ENCODE measurements around the gene TOR2A. TPM values are rescaled to one million over a fixed set of nuclear protein-coding genes. Genes with fewer than 3 reads are reported as not detected.

TOR2A gene
- total RNA-seq, 1 donor from 2014 or later, result 13.0 TPM

- H3K4me3 ChIP-seq (ENCODE audit: low read depth, low read length), result no peak overlapping the region
- no peak for DNase-seq (ENCODE audit: low read depth)
- no peak for TF ChIP-seq CTCF (conservative IDR thresholded peaks at IDR 0.05; ENCODE audit: low read depth, low read length)
These were observed 22.2 kb downstream of the TOR2A start for GRCh38 chr9:127712867-127713266.

- H3K4me3 ChIP-seq (ENCODE audit: low read depth, low read length), result no peak overlapping the region
- no peak for TF ChIP-seq CTCF (conservative IDR thresholded peaks at IDR 0.05; ENCODE audit: low read depth, low read length)
- DNase-seq (ENCODE audit: low read depth), result no peak
These were observed 22.7 kb downstream of the TOR2A start for GRCh38 chr9:127712371-127712770.

- no peak overlapping the region for H3K4me3 ChIP-seq (ENCODE audit: low read depth, low read length)
- TF ChIP-seq CTCF (conservative IDR thresholded peaks at IDR 0.05; ENCODE audit: low read depth, low read length), result no peak
- no peak for DNase-seq (ENCODE audit: low read depth)
These were observed 23.2 kb downstream of the TOR2A start for GRCh38 chr9:127711831-127712274.

GRCh38 chr9:127711226-127711701, 23.8 kb downstream of the TOR2A start:
- H3K4me3 ChIP-seq (ENCODE audit: low read depth, low read length), result no peak overlapping the region
- TF ChIP-seq CTCF (conservative IDR thresholded peaks at IDR 0.05; ENCODE audit: low read depth, low read length), result no peak
- DNase-seq (ENCODE audit: low read depth), result no peak

- TF ChIP-seq CTCF (conservative IDR thresholded peaks at IDR 0.05; ENCODE audit: low read depth, low read length), result no peak
- DNase-seq (ENCODE audit: low read depth), result no peak
- no peak overlapping the region for H3K4me3 ChIP-seq (ENCODE audit: low read depth, low read length)
These were observed 24.8 kb downstream of the TOR2A start for GRCh38 chr9:127710204-127710783.

GRCh38 chr9:127708952-127709587, 26.0 kb downstream of the TOR2A start:
- no peak for DNase-seq (ENCODE audit: low read depth)
- TF ChIP-seq CTCF (conservative IDR thresholded peaks at IDR 0.05; ENCODE audit: low read depth, low read length), result no peak
- H3K4me3 ChIP-seq (ENCODE audit: low read depth, low read length), result no peak overlapping the region

- no peak for TF ChIP-seq CTCF (conservative IDR thresholded peaks at IDR 0.05; ENCODE audit: low read depth, low read length)
- no peak overlapping the region for H3K4me3 ChIP-seq (ENCODE audit: low read depth, low read length)
- DNase-seq (ENCODE audit: low read depth), result no peak
These were observed 27.3 kb downstream of the TOR2A start for GRCh38 chr9:127707766-127708165.
